GM12878 (cell line): ENCODE data around the gene CAPN15. TPM values are rescaled to one million over a fixed set of nuclear protein-coding genes. Genes with fewer than 3 reads are reported as not detected.

Experiments used
- ATAC-seq: fragments of 200-7000 bp; cut with Tn5 transposase; 3 replicates; pipeline ENCODE4 v1.9.1; 2020; ENCODE audit warnings: mild to moderate bottlenecking, moderate library complexity
- BruUV-seq: library from RNA; stranded (reverse); fragments of 400-500 nt; replicated peaks from 2 replicates; lab custom pipeline; 2021; lab: Mats Ljungman, UMichigan
- CTCF ChIA-PET: fragments of 300-600 bp; sonication (Branson Sonifier 250); formaldehyde crosslinking; extraction: SDS; loops from one replicate; lab custom pipeline; 2021; ENCODE audit warnings: inconsistent platforms; lab: Yijun Ruan, JAX
- POLR2A ChIA-PET: fragments of 350-600 bp; formaldehyde crosslinking; extraction: SDS; loops from one replicate; lab custom pipeline; 2021; ENCODE audit warnings: inconsistent platforms; lab: Charles Lee
- RAD21 ChIA-PET: fragments of 300-600 bp; sonication (Branson Sonifier 250); formaldehyde crosslinking; loops from one replicate; lab custom pipeline; 2023; ENCODE audit warnings: antibody characterized with exemption; ENCODE audit not compliant: unreplicated experiment; lab: Charles Lee
- SMC1A ChIA-PET: fragments of 300-600 bp; sonication (Branson Sonifier 250); formaldehyde crosslinking; loops from one replicate; lab custom pipeline; 2023; ENCODE audit not compliant: unreplicated experiment, uncharacterized antibody; lab: Charles Lee
- DNase-seq: peaks from one replicate; pipeline ENCODE4 v3.0.0-alpha.2; 2011; ENCODE audit warnings: low read depth, low spot score
- FAIRE-seq: peaks from 3 replicates; lab custom pipeline; 2011; peaks lifted over from hg19 to GRCh38; lab: Jason Lieb, UNC
- H2AFZ ChIP-seq: 2 replicates; pipeline ENCODE4 v1.6.0; 2011; ENCODE audit warnings: low read depth, low read length, control low read depth; ENCODE audit not compliant: control insufficient read depth
- H3K27ac ChIP-seq: 2 replicates; pipeline ENCODE4 v1.5.1; 2011; ENCODE audit warnings: control low read depth; ENCODE audit not compliant: control insufficient read depth, insufficient read depth
- H3K27me3 ChIP-seq, 2 experiments: replicated peaks in 1 of 2; 2 replicates each; pipeline versions ENCODE4 v1.6.0 to v1.6.1; 2011; ENCODE audit warnings: low read length in 1 of 2; ENCODE audit not compliant: control insufficient read depth in 2 of 2, insufficient read depth in 2 of 2
- H3K36me3 ChIP-seq, 2 experiments: 2 replicates each; pipeline ENCODE4 v1.5.1; 2011; ENCODE audit warnings: low read length in 1 of 2; ENCODE audit not compliant: control insufficient read depth in 2 of 2, insufficient read depth in 2 of 2
- H3K4me1 ChIP-seq: 2 replicates; pipeline ENCODE4 v1.6.1; 2011; ENCODE audit warnings: mild to moderate bottlenecking, low read length, moderate library complexity, mixed read lengths; ENCODE audit not compliant: control insufficient read depth, insufficient read depth
- H3K4me2 ChIP-seq: 2 replicates; pipeline ENCODE4 v1.6.0; 2011; ENCODE audit warnings: control low read depth; ENCODE audit not compliant: control insufficient read depth, insufficient read depth
- H3K4me3 ChIP-seq: fragments of 200-600 bp; sonication (generic); 2 replicates; pipeline ENCODE4 v1.5.1; 2016
- H3K79me2 ChIP-seq: 2 replicates; pipeline ENCODE4 v1.6.0; 2011; ENCODE audit warnings: low read length; ENCODE audit not compliant: control insufficient read depth, insufficient read depth
- H3K9ac ChIP-seq: 2 replicates; pipeline ENCODE4 v1.8.0; 2011; ENCODE audit warnings: low read length, control low read depth, mixed read lengths; ENCODE audit not compliant: control insufficient read depth, insufficient read depth
- H3K9me3 ChIP-seq: replicated peaks from 3 replicates; pipeline ENCODE4 v1.5.1; 2011; ENCODE audit warnings: mild to moderate bottlenecking, low read length; ENCODE audit not compliant: control insufficient read depth, insufficient read depth
- H4K20me1 ChIP-seq: 2 replicates; pipeline ENCODE4 v1.6.0; 2011; ENCODE audit not compliant: control insufficient read depth, insufficient read depth
- BACH1 ChIP-seq: fragments of 450-650 bp; IDR thresholded peaks from 2 replicates; pipeline ENCODE4 v1.6.1; 2017; ENCODE audit warnings: mild to moderate bottlenecking, borderline replicate concordance
- CTCF ChIP-seq, 3 experiments: IDR thresholded peaks in 2 of 3; conservative IDR thresholded peaks in 1 of 3; 2 replicates each; pipeline ENCODE4 v1.5.1; 2011; ENCODE audit warnings: low read depth in 3 of 3, low read length in 3 of 3, mild to moderate bottlenecking in 3 of 3, control low read depth in 2 of 3, moderate library complexity in 2 of 3, inconsistent platforms in 1 of 3, mixed read lengths in 1 of 3; ENCODE audit not compliant: control insufficient read depth in 2 of 3, insufficient read depth in 1 of 3; ENCODE audit errors: extremely low read depth in 1 of 3
- MTA3 ChIP-seq: IDR thresholded peaks from 2 replicates; pipeline ENCODE4 v1.6.1; 2012; ENCODE audit warnings: low read length, inconsistent platforms, borderline replicate concordance
- NRF1 ChIP-seq: conservative IDR thresholded peaks from 2 replicates; pipeline ENCODE4 v1.6.1; 2011; ENCODE audit warnings: mild to moderate bottlenecking, low read depth, low read length, improper control_type of control experiment
- RAD21 ChIP-seq: IDR thresholded peaks from 2 replicates; pipeline ENCODE4 v1.6.1; 2011; ENCODE audit warnings: mild to moderate bottlenecking, low read depth, low read length, moderate library complexity; ENCODE audit not compliant: insufficient read depth
- SIN3A ChIP-seq: IDR thresholded peaks from 2 replicates; pipeline ENCODE4 v1.6.1; 2012; ENCODE audit warnings: low read depth, low read length, improper control_type of control experiment
- SMC3 ChIP-seq: IDR thresholded peaks from 2 replicates; pipeline ENCODE4 v1.6.1; 2011; ENCODE audit warnings: low read length, improper control_type of control experiment, borderline replicate concordance
- ZSCAN29 ChIP-seq: fragments of 450-650 bp; IDR thresholded peaks from 2 replicates; pipeline ENCODE4 v1.6.1; 2017; ENCODE audit warnings: mild to moderate bottlenecking, moderate library complexity
- WGBS: methylation state at CpG from one replicate; pipeline ENCODE4 v1.1.6; 2016; ENCODE audit warnings: low lambda C conversion rate; ENCODE audit not compliant: insufficient replicate concordance, insufficient coverage; ENCODE audit errors: missing lambda C conversion rate; 5-methylcytosine and 5-hydroxymethylcytosine counted together
- in situ Hi-C: fragments of 300-500 bp; cut with MboI; formaldehyde crosslinking; loops from 9 replicates; pipeline ENCODE4 v1.14.3; 2018; ENCODE audit warnings: mixed read lengths
- intact Hi-C: fragments of 100-400 bp; cut with micrococcal nuclease; formaldehyde crosslinking; loops from one replicate; pipeline ENCODE4 v1.14.2; 2022; ENCODE audit not compliant: unreplicated experiment
- polyA plus RNA-seq, 11 experiments: library from polyadenylated mRNA; depleted of rRNA in 4 of 11; unstranded in 6 of 11; stranded (reverse) in 5 of 11; fragments of >200 nt; fragmentation: Nextera tagmentation in 4 of 11; fragmentation: Illumina TruSeq in 1 of 11; extraction: Ambion mirVana in 4 of 11; extraction: Trizol in 1 of 11; gene quantifications; 1 replicate in 1 of 11; 2 replicates in 10 of 11; pipeline versions ENCODE4 v1.2.1 to v1.2.3, GENCODE V29; 2011 to 2016; ENCODE audit warnings: inconsistent platforms in 2 of 11, missing spikeins in 2 of 11, low read depth in 1 of 11
- total RNA-seq, 4 experiments: library from RNA; depleted of rRNA in 3 of 4; stranded (reverse); fragments of >200 nt in 3 of 4; fragmentation: Illumina TruSeq in 1 of 4; extraction: Trizol in 1 of 4; gene quantifications; 2 replicates each; pipeline versions ENCODE4 v1.2.1 to v1.2.3, GENCODE V29; 2013 to 2021

Gene CAPN15
- total and polyA plus RNA-seq, 10 of the 15 experiments (the other 5 are each of a cell fraction or from before 2014, with no cell fraction given) = 0.40 to 78.5 (median 8.3) TPM

GRCh38 chr16:576197-576822 lies 48.8 kb downstream of the CAPN15 start:
- intact Hi-C loops = no loop called here
- Histone ChIP-seq H3K36me3 (no peaks in the 10 kb centered on the region; a peak in 2 of 4 replicates), H3K4me1 (no peaks in the 10 kb centered on the region), H3K9ac (no peak overlapping the region), H3K4me3 (no peak overlapping the region), H3K27me3 (no peaks in the 10 kb centered on the region), H3K9me3 (no peaks in the 10 kb centered on the region), H3K27ac (no peak overlapping the region), H4K20me1 (no peaks in the 10 kb centered on the region), H3K79me2 (no peaks in the 10 kb centered on the region), H3K4me2 (no peak overlapping the region), H2AFZ (no peak overlapping the region)
- ChIA-PET POLR2A (no interaction called here), SMC1A (no interaction called here), RAD21 (no interaction called here), CTCF (interaction anchor here (1.0 kb wide), 1 partner anchor 60 kb away, joined by 4 read pairs; the partner anchor contains the start of gene METTL26)
- BruUV-seq = no TSS peak
- TF ChIP-seq SMC3 (no peak), ZSCAN29 (no peak), MTA3 (no peak), BACH1 (no peak), NRF1 (no peak), SIN3A (no peak)
- WGBS = 82% methylated on average over 21 of the region's 21 CpGs
- ATAC-seq (no peak), DNase-seq (no peak), FAIRE-seq (no peak)
- in situ Hi-C loops = no loop called here

GRCh38 chr16:576823-577201 lies 49.3 kb downstream of the CAPN15 start:
- no peaks in the 10 kb centered on the region for H3K4me1 ChIP-seq
- no peak overlapping the region for H3K4me3 ChIP-seq
- H3K27me3 ChIP-seq = no peaks in the 10 kb centered on the region
- no peak overlapping the region for H2AFZ ChIP-seq
- CTCF ChIA-PET = interaction anchor here (0.7 to 1.0 kb wide), 2 partner anchors 60 to 136 kb away, joined by 3 to 4 read pairs; partner anchors contain the start of gene METTL26
- no peaks in the 10 kb centered on the region for H4K20me1 ChIP-seq
- DNase-seq (no peak), ATAC-seq (peak; percentile 30; the same call in 1 of the 3 replicates)
- RAD21 ChIA-PET = no interaction called here
- H3K9me3 ChIP-seq = no peaks in the 10 kb centered on the region
- SMC1A ChIA-PET = interaction anchor here (0.6 kb wide), 1 partner anchor 87 kb away, joined by 3 read pairs; no protein-coding TSS in a partner anchor
- no peak overlapping the region for H3K9ac ChIP-seq
- no peaks in the 10 kb centered on the region; a peak in 2 of 4 replicates for H3K36me3 ChIP-seq
- no peak for TF ChIP-seq RAD21
- TF ChIP-seq CTCF (IDR thresholded peaks at IDR 0.05 in 2 of 3, conservative IDR thresholded peaks at IDR 0.05 in 1 of 3; ENCODE audit: control insufficient read depth in 2 of 3, extremely low read depth in 1 of 3, insufficient read depth in 1 of 3, low read depth in 3 of 3, low read length in 3 of 3) = peak in 1 of 3 experiments; percentile 11; a peak in 1 of 6 replicates
- TF ChIP-seq, all 136 proteins: peak for 1
- no peak overlapping the region for H3K27ac ChIP-seq
- in situ Hi-C loops (no loop called here), intact Hi-C loops (no loop called here)
- WGBS = 61% methylated on average over 8 of the region's 8 CpGs
- no TSS peak for BruUV-seq
- no peak overlapping the region for H3K4me2 ChIP-seq
- FAIRE-seq = no peak
- no peaks in the 10 kb centered on the region for H3K79me2 ChIP-seq
- POLR2A ChIA-PET = interaction anchor here (0.6 kb wide), 1 partner anchor 628 kb away, joined by 3 read pairs; no protein-coding TSS in a partner anchor
